Endothelial cell of umbilical vein (primary cell): Measurements from ENCODE around the gene FSTL4. TPM values are rescaled to one million over a fixed set of nuclear protein-coding genes. Genes with fewer than 3 reads are reported as not detected.

Experiments used
- BruUV-seq: library from RNA; stranded (reverse); fragments of 400-500 nt; replicated peaks from 2 replicates; lab custom pipeline; 2021; lab: Mats Ljungman, UMichigan
- CTCF ChIA-PET: fragments of 300-600, 350-600 bp; sonication (Branson Sonifier 250); formaldehyde crosslinking; loops from one replicate; lab custom pipeline; 2021; ENCODE audit warnings: antibody characterized with exemption, inconsistent platforms; lab: Charles Lee
- POLR2A ChIA-PET: fragments of 300-600, 350-600 bp; sonication (Branson Sonifier 250); formaldehyde crosslinking; loops from one replicate; lab custom pipeline; 2021; ENCODE audit warnings: antibody characterized with exemption, inconsistent platforms; lab: Charles Lee
- DNase-seq: peaks from one replicate; pipeline ENCODE4 v3.0.0-alpha.2; 2011; ENCODE audit warnings: low read depth, low spot score
- FAIRE-seq: peaks from 2 replicates; lab custom pipeline; 2011; peaks lifted over from hg19 to GRCh38; lab: Jason Lieb, UNC
- H2AFZ ChIP-seq: 2 replicates; pipeline ENCODE4 v1.6.0; 2012; ENCODE audit warnings: low read depth, low read length, control low read depth, inconsistent platforms
- H3K27ac ChIP-seq: 2 replicates; pipeline ENCODE4 v1.5.1; 2011; ENCODE audit warnings: low read depth, mild to moderate bottlenecking, control low read depth, low read length, moderate library complexity; ENCODE audit not compliant: insufficient read depth
- H3K27me3 ChIP-seq, 2 experiments: 2 replicates each; pipeline versions ENCODE4 v1.6.0 to v1.6.1; 2011; ENCODE audit warnings: low read length in 2 of 2, mixed read lengths in 1 of 2; ENCODE audit not compliant: control insufficient read depth in 2 of 2, insufficient read depth in 2 of 2
- H3K36me3 ChIP-seq, 2 experiments: 2 replicates in 1 of 2; 3 replicates in 1 of 2; pipeline ENCODE4 v1.5.1; 2011; ENCODE audit warnings: low read length in 2 of 2, mild to moderate bottlenecking in 1 of 2, moderate library complexity in 1 of 2; ENCODE audit not compliant: control insufficient read depth in 2 of 2, insufficient read depth in 2 of 2; ENCODE audit errors: extremely low read depth in 1 of 2
- H3K4me1 ChIP-seq: 3 replicates; pipeline ENCODE4 v1.5.1; 2011; ENCODE audit warnings: mild to moderate bottlenecking, low read length; ENCODE audit not compliant: control insufficient read depth, insufficient read depth; ENCODE audit errors: extremely low read depth
- H3K4me2 ChIP-seq: 2 replicates; pipeline ENCODE4 v1.6.1; 2011; ENCODE audit warnings: low read length, control low read depth, mixed read lengths; ENCODE audit not compliant: insufficient read depth
- H3K4me3 ChIP-seq, 3 experiments: fragments of 200-600 bp in 1 of 3; sonication (generic), shearing (Covaris generic) in 1 of 3; replicated peaks in 1 of 3; 2 replicates each; pipeline ENCODE4 v1.5.1; 2011 to 2016; ENCODE audit warnings: control low read depth in 3 of 3, low read length in 3 of 3, mild to moderate bottlenecking in 2 of 3, inconsistent platforms in 1 of 3, low read depth in 1 of 3, moderate library complexity in 1 of 3; ENCODE audit not compliant: insufficient read depth in 1 of 3
- H3K79me2 ChIP-seq: 2 replicates; pipeline ENCODE4 v1.6.0; 2012; ENCODE audit warnings: low read length, inconsistent platforms; ENCODE audit not compliant: control insufficient read depth, insufficient read depth
- H3K9ac ChIP-seq: replicated peaks from 2 replicates; pipeline ENCODE3; 2011; ENCODE audit warnings: low read length, control low read depth; ENCODE audit not compliant: insufficient read depth; ENCODE audit errors: extremely low read depth
- H3K9me1 ChIP-seq: replicated peaks from 3 replicates; pipeline ENCODE4 v1.6.0; 2011; ENCODE audit warnings: mild to moderate bottlenecking, low read length; ENCODE audit not compliant: control insufficient read depth, insufficient read depth; ENCODE audit errors: extremely low read depth
- H3K9me3 ChIP-seq: replicated peaks from 2 replicates; pipeline ENCODE4 v1.5.1; 2012; ENCODE audit warnings: low read length, inconsistent platforms; ENCODE audit not compliant: control insufficient read depth, insufficient read depth
- H4K20me1 ChIP-seq: replicated peaks from 2 replicates; pipeline ENCODE3; 2011; ENCODE audit warnings: mild to moderate bottlenecking, low read length; ENCODE audit not compliant: control insufficient read depth, insufficient read depth; ENCODE audit errors: extremely low read depth
- EZH2 ChIP-seq: IDR thresholded peaks from 2 replicates; pipeline ENCODE4 v1.6.1; 2012; ENCODE audit warnings: borderline replicate concordance, low read depth, mild to moderate bottlenecking, moderate library complexity, low read length, inconsistent platforms; ENCODE audit not compliant: severe bottlenecking
- FOS ChIP-seq: IDR thresholded peaks from 2 replicates; pipeline ENCODE4 v1.6.1; 2011; ENCODE audit warnings: mild to moderate bottlenecking, low read length, moderate library complexity, borderline replicate concordance; ENCODE audit not compliant: insufficient read depth
- GATA2 ChIP-seq: IDR thresholded peaks from 2 replicates; pipeline ENCODE4 v1.7.0; 2011; ENCODE audit warnings: low read depth, mild to moderate bottlenecking, moderate library complexity, mixed read lengths, low read length; ENCODE audit not compliant: insufficient read length, insufficient read depth
- POLR2AphosphoS5 ChIP-seq: IDR thresholded peaks from 2 replicates; pipeline ENCODE4 v1.6.1; 2012; ENCODE audit warnings: low read depth, mild to moderate bottlenecking, control low read depth, low read length, moderate library complexity; ENCODE audit not compliant: insufficient read depth
- dilution Hi-C: fragments of 300-500 bp; cut with MboI; formaldehyde crosslinking; loops from one replicate; pipeline ENCODE4 v1.15.0; 2019; ENCODE audit warnings: low sequenced_read_pairs; ENCODE audit not compliant: extremely low pct_ligation_motif_present
- intact Hi-C: fragments of 100-400 bp; cut with micrococcal nuclease; formaldehyde crosslinking; loops from one replicate; pipeline ENCODE4 v1.10.0; 2022
- polyA plus RNA-seq, 4 experiments: library from polyadenylated mRNA; depleted of rRNA in 3 of 4; stranded (reverse) in 3 of 4; unstranded in 1 of 4; fragments of >200 nt; gene quantifications; 2 replicates each; pipeline versions ENCODE4 v1.2.1 to v1.2.3, GENCODE V29; 2011 to 2012; ENCODE audit warnings: missing spikeins in 1 of 4
- total RNA-seq: library from RNA; stranded (reverse); gene quantifications from 2 replicates; pipeline ENCODE4 v1.2.3, GENCODE V29; 2021

The FSTL4 gene
- total and polyA plus RNA-seq, 2 donors (not counting 3 experiments of a cell fraction or from before 2014, with no cell fraction given): 0.18 TPM; not detected in 1

GRCh38 chr5:133326361-133326760 lies 286.0 kb downstream of the FSTL4 start:
- H3K9me3 ChIP-seq: no peaks in the 10 kb centered on the region
- FAIRE-seq: no peak
- H3K27me3 ChIP-seq: no peaks in the 10 kb centered on the region
- H3K9me1 ChIP-seq: no peaks in the 10 kb centered on the region
- H3K36me3 ChIP-seq: no peaks in the 10 kb centered on the region
- no peak overlapping the region for H3K4me2 ChIP-seq
- H3K9ac ChIP-seq: no peak overlapping the region
- CTCF ChIA-PET: interaction anchor here (1.2 to 1.4 kb wide), 2 partner anchors 10 to 97 kb away, joined by 3 read pairs; no protein-coding TSS in a partner anchor
- no TSS peak for BruUV-seq
- no peak overlapping the region for H3K4me3 ChIP-seq
- no peak overlapping the region for H3K27ac ChIP-seq
- dilution Hi-C loops: no loop called here
- intact Hi-C loops: no loop called here
- no peak for TF ChIP-seq FOS
- no peaks in the 10 kb centered on the region for H3K4me1 ChIP-seq
- POLR2A ChIA-PET: interaction anchor here (0.6 kb wide), 1 partner anchor 381 kb away, joined by 4 read pairs; no protein-coding TSS in a partner anchor
- DNase-seq: no peak
- no peaks in the 10 kb centered on the region for H3K79me2 ChIP-seq
- no peak overlapping the region for H2AFZ ChIP-seq
- H4K20me1 ChIP-seq: no peaks in the 10 kb centered on the region

DNA sequence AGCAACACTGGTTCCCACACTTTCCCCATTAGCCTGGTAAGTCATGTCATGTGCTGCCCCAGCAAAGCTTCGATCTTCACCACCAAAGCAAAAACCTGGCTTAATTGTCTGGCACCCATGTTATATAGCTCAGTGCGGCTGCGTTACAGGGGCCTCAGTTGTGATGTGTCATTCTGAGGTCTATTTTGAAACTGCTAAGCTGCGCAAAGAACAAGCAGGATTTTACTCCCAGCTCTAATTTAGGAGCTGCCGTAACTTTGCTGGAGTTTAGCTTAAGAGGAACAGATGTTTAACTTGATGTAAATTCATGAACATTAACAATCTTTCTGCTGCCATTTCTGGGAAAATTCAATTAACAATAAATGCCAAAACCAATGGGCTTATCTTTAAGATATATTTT lies 286.5 kb downstream of the FSTL4 start:
- dilution Hi-C loops: no loop called here
- no peak for FAIRE-seq
- POLR2A ChIA-PET: interaction anchor here (0.6 kb wide), 1 partner anchor 381 kb away, joined by 4 read pairs; no protein-coding TSS in a partner anchor

More for the DNA sequence above, 286.5 kb downstream of the FSTL4 start:
- no peak overlapping the region for H3K4me3 ChIP-seq
- no peak overlapping the region for H3K27ac ChIP-seq
- no peaks in the 10 kb centered on the region for H4K20me1 ChIP-seq
- no peaks in the 10 kb centered on the region for H3K27me3 ChIP-seq
- H3K9ac ChIP-seq: no peak overlapping the region
- no peaks in the 10 kb centered on the region for H3K9me1 ChIP-seq
- no peaks in the 10 kb centered on the region for H3K4me1 ChIP-seq
- H3K36me3 ChIP-seq: no peaks in the 10 kb centered on the region
- H3K4me2 ChIP-seq: no peak overlapping the region
- no peaks in the 10 kb centered on the region for H3K79me2 ChIP-seq
- CTCF ChIA-PET: interaction anchor here (1.2 to 1.4 kb wide), 2 partner anchors 9 to 98 kb away, joined by 3 read pairs; no protein-coding TSS in a partner anchor
- TF ChIP-seq EZH2: no peak
- no peak for TF ChIP-seq GATA2
- no peak for TF ChIP-seq POLR2AphosphoS5
- intact Hi-C loops: no loop called here
- no peak overlapping the region for H2AFZ ChIP-seq
- no peaks in the 10 kb centered on the region for H3K9me3 ChIP-seq
- DNase-seq: no peak
- no TSS peak for BruUV-seq
